RPMI7951 (cell line): ENCODE data around the gene RAB4A. TPM values are rescaled to one million over a fixed set of nuclear protein-coding genes. Genes with fewer than 3 reads are reported as not detected.
"Not testable (repeated sequence)": the region's sequence is repeated elsewhere in the genome, so short reads cannot be mapped to it uniquely, and the experiment has no call there.

ENCODE experiments used
- DNase-seq: peaks from one replicate; pipeline ENCODE4 v3.0.0-alpha.2; 2012; ENCODE audit warnings: low read depth
- total RNA-seq: library from RNA; depleted of rRNA; stranded (reverse); fragments of >200 nt; shearing (Covaris generic); gene quantifications from 2 replicates; pipeline ENCODE4 v1.2.3, GENCODE V29; 2014

The RAB4A gene
- total RNA-seq, 1 experiment from 2014 or later, result 15.4 TPM

- no peak for DNase-seq
These were observed 1.6 kb downstream of the RAB4A start for GRCh38 chr1:229272164-229273158.

- DNase-seq, result no peak
These were observed 2.8 kb downstream of the RAB4A start for GRCh38 chr1:229273507-229274232.

GRCh38 chr1:229275005-229275404 lies 4.1 kb downstream of the RAB4A start:
- no peak for DNase-seq

GRCh38 chr1:229278120-229278741 lies 7.3 kb downstream of the RAB4A start:
- DNase-seq, result no peak

- no peak for DNase-seq
These were observed 8.3 kb downstream of the RAB4A start for GRCh38 chr1:229279242-229279641.

- DNase-seq, result no peak
These were observed 9.3 kb downstream of the RAB4A start for GRCh38 chr1:229280037-229280828.

- DNase-seq, result no peak
These were observed 10.0 kb downstream of the RAB4A start for GRCh38 chr1:229280921-229281320.

- no peak for DNase-seq
These were observed 10.5 kb downstream of the RAB4A start for GRCh38 chr1:229281339-229281926.

GRCh38 chr1:229282295-229282823 lies 11.4 kb downstream of the RAB4A start:
- DNase-seq, result no peak

- DNase-seq, result no peak
These were observed 12.3 kb downstream of the RAB4A start for GRCh38 chr1:229283183-229283611.

- DNase-seq, result no peak
These were observed 14.0 kb downstream of the RAB4A start for GRCh38 chr1:229284887-229285286.

GRCh38 chr1:229285440-229285839 lies 14.5 kb downstream of the RAB4A start:
- DNase-seq, result no peak

GRCh38 chr1:229286099-229286766 lies 15.3 kb downstream of the RAB4A start:
- no peak for DNase-seq

- DNase-seq, result no peak
These were observed 16.4 kb downstream of the RAB4A start for GRCh38 chr1:229287267-229287666.

- DNase-seq, result no peak
These were observed 17.6 kb downstream of the RAB4A start for GRCh38 chr1:229288516-229288915.

GRCh38 chr1:229291686-229292085 lies 20.8 kb downstream of the RAB4A start:
- DNase-seq, result not testable (repeated sequence)

GRCh38 chr1:229293528-229294204 lies 22.8 kb downstream of the RAB4A start:
- DNase-seq, result no peak

- DNase-seq, result no peak
These were observed 24.8 kb downstream of the RAB4A start for GRCh38 chr1:229295745-229296144.

- DNase-seq, result peak; percentile 20
These were observed 25.6 kb downstream of the RAB4A start for GRCh38 chr1:229296541-229296941.

- DNase-seq, result no peak
These were observed 26.8 kb downstream of the RAB4A start for GRCh38 chr1:229297746-229298145.
